Measurements from ENCODE around the gene ATG5.

DNA sequence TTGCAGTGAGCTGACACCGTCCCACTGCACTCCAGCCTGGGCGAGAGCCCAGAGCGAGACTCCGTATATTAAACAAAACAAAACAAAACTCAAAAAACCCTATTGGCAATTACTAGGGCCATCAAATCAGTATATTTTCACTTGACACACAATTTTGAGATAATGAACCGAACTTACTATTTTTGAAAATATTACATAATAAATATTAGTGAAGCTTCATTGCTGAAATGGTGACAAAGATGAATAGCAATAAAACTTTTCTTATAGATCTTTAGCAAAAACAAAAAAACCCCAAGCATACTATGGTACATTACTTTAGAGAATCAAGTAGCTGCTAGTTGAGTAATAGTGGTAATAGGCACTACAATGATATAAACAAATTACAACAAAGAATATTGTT, 113.0 kb downstream of the ATG5 start:
- TF ChIP-seq, protein P1, sequence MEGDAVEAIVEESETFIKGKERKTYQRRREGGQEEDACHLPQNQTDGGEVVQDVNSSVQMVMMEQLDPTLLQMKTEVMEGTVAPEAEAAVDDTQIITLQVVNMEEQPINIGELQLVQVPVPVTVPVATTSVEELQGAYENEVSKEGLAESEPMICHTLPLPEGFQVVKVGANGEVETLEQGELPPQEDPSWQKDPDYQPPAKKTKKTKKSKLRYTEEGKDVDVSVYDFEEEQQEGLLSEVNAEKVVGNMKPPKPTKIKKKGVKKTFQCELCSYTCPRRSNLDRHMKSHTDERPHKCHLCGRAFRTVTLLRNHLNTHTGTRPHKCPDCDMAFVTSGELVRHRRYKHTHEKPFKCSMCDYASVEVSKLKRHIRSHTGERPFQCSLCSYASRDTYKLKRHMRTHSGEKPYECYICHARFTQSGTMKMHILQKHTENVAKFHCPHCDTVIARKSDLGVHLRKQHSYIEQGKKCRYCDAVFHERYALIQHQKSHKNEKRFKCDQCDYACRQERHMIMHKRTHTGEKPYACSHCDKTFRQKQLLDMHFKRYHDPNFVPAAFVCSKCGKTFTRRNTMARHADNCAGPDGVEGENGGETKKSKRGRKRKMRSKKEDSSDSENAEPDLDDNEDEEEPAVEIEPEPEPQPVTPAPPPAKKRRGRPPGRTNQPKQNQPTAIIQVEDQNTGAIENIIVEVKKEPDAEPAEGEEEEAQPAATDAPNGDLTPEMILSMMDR (IDR thresholded peaks at IDR 0.05): no peak
- TF ChIP-seq POLR2A (IDR thresholded peaks at IDR 0.05): no peak
- no peak for TF ChIP-seq POLR2AphosphoS5 (IDR thresholded peaks at IDR 0.05)
- no peak for TF ChIP-seq EP300 (IDR thresholded peaks at IDR 0.05)
